H1 (cell line): Measurements from ENCODE around the gene TNRC6C. TPM values are rescaled to one million over a fixed set of nuclear protein-coding genes. Genes with fewer than 3 reads are reported as not detected.
"Not testable (repeated sequence)": the region's sequence is repeated elsewhere in the genome, so short reads cannot be mapped to it uniquely, and the experiment has no call there.

Experiments
- CTCF ChIA-PET: fragments of 300-600 bp; sonication (Branson Sonifier 250); formaldehyde crosslinking; loops from one replicate; lab custom pipeline; 2021; ENCODE audit not compliant: partially characterized antibody; lab: Charles Lee
- POLR2A ChIA-PET: fragments of 300-600 bp; sonication (Branson Sonifier 250); formaldehyde crosslinking; loops from one replicate; lab custom pipeline; 2021; ENCODE audit warnings: inconsistent platforms; ENCODE audit not compliant: partially characterized antibody; lab: Charles Lee
- DNase-seq, 2 experiments: peaks; one replicate each; pipeline versions ENCODE4 v3.0.0 to v3.0.0-alpha.2; 2010 to 2022; ENCODE audit warnings: low spot score in 2 of 2, low read depth in 1 of 2, mixed read lengths in 1 of 2
- FAIRE-seq: peaks from 2 replicates; lab custom pipeline; 2011; peaks lifted over from hg19 to GRCh38; lab: Jason Lieb, UNC
- H2AFZ ChIP-seq: 2 replicates; pipeline ENCODE4 v1.8.1; 2012; ENCODE audit warnings: low read length, inconsistent platforms
- H2AK5ac ChIP-seq: 2 replicates; pipeline ENCODE4 v1.6.1; 2013; ENCODE audit warnings: low read depth, low read length
- H2BK120ac ChIP-seq: replicated peaks from 2 replicates; pipeline ENCODE3; 2013; ENCODE audit warnings: low read depth, low read length, inconsistent platforms
- H2BK12ac ChIP-seq: 2 replicates; pipeline ENCODE4 v1.6.1; 2013; ENCODE audit warnings: low read depth, low read length
- H2BK15ac ChIP-seq: 2 replicates; pipeline ENCODE4 v1.6.1; 2013; ENCODE audit warnings: low read length
- H2BK20ac ChIP-seq: 2 replicates; pipeline ENCODE4 v1.6.1; 2013; ENCODE audit warnings: low read length
- H2BK5ac ChIP-seq: 2 replicates; pipeline ENCODE4 v1.6.1; 2013; ENCODE audit warnings: low read depth, low read length
- H3K14ac ChIP-seq: 2 replicates; pipeline ENCODE4 v1.6.1; 2013; ENCODE audit warnings: inconsistent platforms; ENCODE audit not compliant: insufficient read length
- H3K18ac ChIP-seq: 2 replicates; pipeline ENCODE4 v1.6.1; 2013; ENCODE audit warnings: low read length; ENCODE audit errors: extremely low read depth
- H3K23ac ChIP-seq: 2 replicates; pipeline ENCODE4 v1.6.1; 2013; ENCODE audit warnings: inconsistent platforms; ENCODE audit not compliant: insufficient read length
- H3K23me2 ChIP-seq: 2 replicates; pipeline ENCODE4 v1.6.1; 2013; ENCODE audit warnings: low read depth, low read length
- H3K27ac ChIP-seq: 2 replicates; pipeline ENCODE4 v1.6.1; 2011; ENCODE audit warnings: low read depth, low read length, inconsistent platforms
- H3K27me3 ChIP-seq, 4 experiments: replicated peaks in 1 of 4; 1 replicate in 1 of 4; 2 replicates in 3 of 4; pipeline versions ENCODE4 v1.6.1 to v1.8.1; 2011 to 2013; ENCODE audit warnings: low read length in 3 of 4, mild to moderate bottlenecking in 3 of 4, inconsistent platforms in 2 of 4, mixed read lengths in 2 of 4, moderate library complexity in 1 of 4; ENCODE audit not compliant: control insufficient read depth in 3 of 4, insufficient read depth in 3 of 4; ENCODE audit errors: extremely low read depth in 1 of 4
- H3K36me3 ChIP-seq, 4 experiments: 2 replicates each; pipeline versions ENCODE4 v1.6.1 to v1.8.1; 2011 to 2013; ENCODE audit warnings: mild to moderate bottlenecking in 4 of 4, low read length in 3 of 4, moderate library complexity in 2 of 4, control low read depth in 1 of 4, inconsistent platforms in 1 of 4; ENCODE audit not compliant: insufficient read depth in 4 of 4, control insufficient read depth in 2 of 4
- H3K4ac ChIP-seq: replicated peaks from 2 replicates; pipeline ENCODE3; 2013; ENCODE audit warnings: low read length, low read depth, mixed read lengths, inconsistent platforms; ENCODE audit not compliant: insufficient read length
- H3K4me1 ChIP-seq, 4 experiments: replicated peaks in 1 of 4; 1 replicate in 1 of 4; 2 replicates in 3 of 4; pipeline versions ENCODE4 v1.6.1 to v1.8.1; 2011 to 2013; ENCODE audit warnings: low read length in 3 of 4, inconsistent platforms in 2 of 4, mixed read lengths in 1 of 4; ENCODE audit not compliant: insufficient read depth in 4 of 4, control insufficient read depth in 3 of 4
- H3K4me2 ChIP-seq, 2 experiments: 2 replicates each; pipeline versions ENCODE4 v1.6.1 to v1.8.1; 2011 to 2013; ENCODE audit warnings: low read depth in 2 of 2, low read length in 2 of 2, control low read depth in 1 of 2, inconsistent platforms in 1 of 2, mild to moderate bottlenecking in 1 of 2; ENCODE audit not compliant: insufficient read depth in 1 of 2
- H3K4me3 ChIP-seq, 4 experiments: fragments of 200-600, 300-600 bp in 1 of 4; sonication (generic), shearing (Covaris generic), sonication (Bioruptor Twin) in 1 of 4; 2 replicates each; pipeline versions ENCODE4 v1.5.1 to v1.8.1; 2011 to 2016; ENCODE audit warnings: low read length in 4 of 4, low read depth in 3 of 4, control low read depth in 2 of 4, inconsistent platforms in 2 of 4, mild to moderate bottlenecking in 2 of 4, mixed read lengths in 1 of 4, moderate library complexity in 1 of 4; ENCODE audit not compliant: insufficient read depth in 2 of 4; ENCODE audit errors: extremely low read depth in 1 of 4
- H3K56ac ChIP-seq: replicated peaks from 2 replicates; pipeline ENCODE3; 2013; ENCODE audit warnings: low read depth, mild to moderate bottlenecking, mixed read lengths, low read length, inconsistent platforms; ENCODE audit not compliant: insufficient read length
- H3K79me1 ChIP-seq: 2 replicates; pipeline ENCODE4 v1.6.1; 2013; ENCODE audit warnings: low read depth, low read length, control low read depth
- H3K79me2 ChIP-seq, 2 experiments: 2 replicates each; pipeline versions ENCODE4 v1.6.1 to v1.8.1; 2012 to 2013; ENCODE audit warnings: low read length in 2 of 2, mild to moderate bottlenecking in 2 of 2, inconsistent platforms in 1 of 2; ENCODE audit not compliant: insufficient read depth in 2 of 2, control insufficient read depth in 1 of 2
- H3K9ac ChIP-seq, 4 experiments: replicated peaks in 1 of 4; 1 replicate in 1 of 4; 2 replicates in 3 of 4; pipeline versions ENCODE4 v1.6.1 to v1.8.1; 2011 to 2013; ENCODE audit warnings: low read depth in 3 of 4, low read length in 3 of 4, control low read depth in 2 of 4, mild to moderate bottlenecking in 2 of 4, moderate library complexity in 2 of 4, inconsistent platforms in 1 of 4; ENCODE audit errors: extremely low read depth in 1 of 4
- H3K9me3 ChIP-seq, 2 experiments: 2 replicates each; pipeline versions ENCODE4 v1.6.1 to v1.8.1; 2012 to 2013; ENCODE audit warnings: mild to moderate bottlenecking in 2 of 2, moderate library complexity in 2 of 2, control low read depth in 1 of 2, inconsistent platforms in 1 of 2, low read depth in 1 of 2, low read length in 1 of 2, mixed read lengths in 1 of 2; ENCODE audit not compliant: insufficient read depth in 2 of 2
- H4K20me1 ChIP-seq, 2 experiments: replicated peaks in 1 of 2; 2 replicates each; pipeline versions ENCODE3 to v1.8.1; 2011 to 2013; ENCODE audit warnings: inconsistent platforms in 2 of 2, low read length in 2 of 2, mild to moderate bottlenecking in 1 of 2; ENCODE audit not compliant: insufficient read depth in 2 of 2, control insufficient read depth in 1 of 2
- H4K5ac ChIP-seq: 2 replicates; pipeline ENCODE4 v1.6.1; 2013; ENCODE audit warnings: low read length, low read depth, mixed read lengths, inconsistent platforms; ENCODE audit not compliant: insufficient read length
- H4K8ac ChIP-seq: 2 replicates; pipeline ENCODE4 v1.8.0; 2013; ENCODE audit warnings: mild to moderate bottlenecking, moderate library complexity, low read length, inconsistent platforms; ENCODE audit not compliant: insufficient read depth; ENCODE audit errors: extremely low read depth
- H4K91ac ChIP-seq: replicated peaks from 2 replicates; pipeline ENCODE3; 2013; ENCODE audit warnings: low read length, mixed read lengths, inconsistent platforms; ENCODE audit not compliant: insufficient read length
- WGBS, 2 experiments: shearing (Covaris generic) in 1 of 2; methylation state at CpG; one replicate each; pipeline versions ENCODE4 v1.1.6 to v1.1.7; 2013 to 2015; ENCODE audit warnings: low lambda C conversion rate in 2 of 2, mixed read lengths in 2 of 2, inconsistent platforms in 1 of 2, low coverage in 1 of 2, missing lambda C conversion rate in 1 of 2; ENCODE audit not compliant: insufficient replicate concordance in 2 of 2, insufficient coverage in 1 of 2, insufficient read length in 1 of 2; ENCODE audit errors: extremely low coverage in 1 of 2, missing lambda C conversion rate in 1 of 2; 5-methylcytosine and 5-hydroxymethylcytosine counted together
- polyA plus RNA-seq, 7 experiments: library from polyadenylated mRNA; depleted of rRNA in 3 of 7; stranded (reverse) in 5 of 7; unstranded in 2 of 7; fragments of >200 nt in 5 of 7; fragments of 200-250 nt in 2 of 7; gene quantifications; 1 replicate in 5 of 7; 2 replicates in 1 of 7; 4 replicates in 1 of 7; pipeline versions ENCODE4 v1.2.1 to v1.2.3, GENCODE V29; 2011 to 2013; ENCODE audit warnings: missing spikeins in 2 of 7, mixed read lengths in 2 of 7
- total RNA-seq: library from RNA; stranded (reverse); fragmentation: NEBNext Ultra II Directional; extraction: Animal tissue kit (Norgen Biotek cat#: 25700); gene quantifications from 2 replicates; pipeline ENCODE4 v1.2.1, GENCODE V29; 2021

TNRC6C gene
- total and polyA plus RNA-seq, 2 of the 8 experiments (the other 6 are each of a cell fraction or from before 2014, with no cell fraction given) = 2.8 to 28.9 TPM

DNA sequence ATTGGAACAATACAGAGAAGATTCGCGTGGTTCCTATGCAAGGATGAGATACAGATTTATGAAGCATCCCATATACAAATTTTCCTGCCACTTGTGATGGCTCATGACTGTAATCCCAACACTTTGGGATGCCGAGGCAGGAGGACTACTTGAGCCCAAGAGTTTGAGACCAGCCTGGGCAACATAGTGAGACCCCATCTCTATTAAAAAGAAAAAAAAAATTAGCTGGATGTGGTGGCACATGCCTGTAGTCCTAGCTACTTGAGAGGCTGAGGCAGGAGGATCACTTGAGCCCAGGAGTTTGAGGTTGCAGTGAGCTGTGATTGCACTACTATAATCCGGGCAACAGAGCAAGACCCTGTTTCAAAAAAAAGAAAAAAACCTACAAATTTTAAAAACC lies 108.5 kb downstream of the TNRC6C start:
- not testable (repeated sequence) for H3K18ac ChIP-seq, H2BK15ac ChIP-seq, H4K5ac ChIP-seq, H2AFZ ChIP-seq, H4K91ac ChIP-seq, H3K14ac ChIP-seq, FAIRE-seq, H3K4me2 ChIP-seq, H2BK20ac ChIP-seq, H3K79me2 ChIP-seq, H3K23ac ChIP-seq, H3K4me1 ChIP-seq, H3K4me3 ChIP-seq, H2AK5ac ChIP-seq, H3K4ac ChIP-seq, H3K27ac ChIP-seq, DNase-seq, H3K23me2 ChIP-seq, H2BK120ac ChIP-seq, H4K8ac ChIP-seq, H3K9ac ChIP-seq, H3K27me3 ChIP-seq, H3K79me1 ChIP-seq, H3K9me3 ChIP-seq, H3K56ac ChIP-seq, H2BK12ac ChIP-seq, H4K20me1 ChIP-seq, H2BK5ac ChIP-seq
- ChIA-PET POLR2A (interaction anchor here (0.7 to 1.0 kb wide), 2 partner anchors 10 to 14 kb away, joined by 3 read pairs; no protein-coding TSS in a partner anchor), CTCF (interaction anchor here (1.2 to 1.6 kb wide), 2 partner anchors 16 to 49 kb away, joined by 3 to 5 read pairs; no protein-coding TSS in a partner anchor)
- H3K36me3 ChIP-seq = peaks cover under 1 to 32% (median 11%) of the 10 kb centered on the region in 4 experiments; a peak in 7 of 8 replicates
- WGBS, 2 experiments = 87% methylated on average over 4 of the region's 4 CpGs; no CpG with 5 or more reads in 1 of the 2 experiments
